ENCODE data around the gene SH2D5. TPM values are rescaled to one million over a fixed set of nuclear protein-coding genes. Genes with fewer than 3 reads are reported as not detected.

Gene SH2D5
- total RNA-seq, 1 experiment from 2014 or later: 3.5 TPM

- DNase-seq: no peak
- no peaks in the 10 kb centered on the region for H3K36me3 ChIP-seq (ENCODE audit: control insufficient read depth, insufficient read depth, low read length)
- Mint-ChIP-seq H3K36me3 (ENCODE audit: insufficient read depth, unreplicated experiment) (peaks cover 18% of the 10 kb centered on the region), H3K9me3 (ENCODE audit: unreplicated experiment) (no peaks in the 10 kb centered on the region), H3K27ac (ENCODE audit: unreplicated experiment) (no peak overlapping the region), H3K4me1 (ENCODE audit: low read depth, unreplicated experiment) (peaks cover 12% of the 10 kb centered on the region), H3K4me3 (ENCODE audit: unreplicated experiment) (no peak overlapping the region), H3K27me3 (ENCODE audit: insufficient read depth, unreplicated experiment) (no peaks in the 10 kb centered on the region)
- no peak for TF ChIP-seq CTCF (IDR thresholded peaks at IDR 0.05; ENCODE audit: insufficient read depth in 1 of 2, low read depth in 1 of 2, low read length in 1 of 2, severe bottlenecking in 1 of 2, unreplicated experiment in 1 of 2)
- no peaks in the 10 kb centered on the region for H3K9me3 ChIP-seq
- POLR2A ChIA-PET: no interaction called here
- intact Hi-C loops (cut with micrococcal nuclease; ENCODE audit: unreplicated experiment): loop anchor here (10.0 kb wide), 2 partner anchors 89 to 289 kb away; partner anchors contain the start of gene HP1BP3
- no TSS peak for BruUV-seq (replicated peaks)
- peaks cover 13% of the 10 kb centered on the region for H3K4me1 ChIP-seq
- H3K27me3 ChIP-seq (replicated peaks; ENCODE audit: control insufficient read depth, insufficient read depth, low read length): no peaks in the 10 kb centered on the region
- CTCF ChIA-PET: interaction anchor here (0.7 kb wide), 1 partner anchor 32 kb away, joined by 3 read pairs; no protein-coding TSS in a partner anchor
- H3K4me3 ChIP-seq (ENCODE audit: low read depth, low read length): no peak overlapping the region
These were observed 37.0 kb downstream of the SH2D5 start for GRCh38 chr1:20695515-20695914.

GRCh38 chr1:20693623-20694022 lies 38.9 kb downstream of the SH2D5 start:
- no peaks in the 10 kb centered on the region for H3K9me3 ChIP-seq
- H3K27ac Mint-ChIP-seq (ENCODE audit: unreplicated experiment): no peak overlapping the region
- intact Hi-C loops (cut with micrococcal nuclease; ENCODE audit: unreplicated experiment): loop anchor here (10.0 kb wide), 2 partner anchors 91 to 291 kb away; partner anchors contain the start of gene HP1BP3
- H3K9me3 Mint-ChIP-seq (ENCODE audit: unreplicated experiment): no peaks in the 10 kb centered on the region
- CTCF ChIA-PET: no interaction called here
- H3K36me3 ChIP-seq (ENCODE audit: control insufficient read depth, insufficient read depth, low read length): no peaks in the 10 kb centered on the region
- POLR2A ChIA-PET: no interaction called here
- no peaks in the 10 kb centered on the region for H3K27me3 Mint-ChIP-seq (ENCODE audit: insufficient read depth, unreplicated experiment)
- H3K4me3 ChIP-seq (ENCODE audit: low read depth, low read length): no peak overlapping the region
- H3K27me3 ChIP-seq (replicated peaks; ENCODE audit: control insufficient read depth, insufficient read depth, low read length): no peaks in the 10 kb centered on the region
- no peak for DNase-seq
- BruUV-seq (replicated peaks): no TSS peak
- peaks cover 18% of the 10 kb centered on the region for H3K36me3 Mint-ChIP-seq (ENCODE audit: insufficient read depth, unreplicated experiment)
- H3K4me1 ChIP-seq: peaks cover 9% of the 10 kb centered on the region
- H3K4me3 Mint-ChIP-seq (ENCODE audit: unreplicated experiment): no peak overlapping the region
- peaks cover 5% of the 10 kb centered on the region for H3K4me1 Mint-ChIP-seq (ENCODE audit: low read depth, unreplicated experiment)
- no peak for TF ChIP-seq CTCF (IDR thresholded peaks at IDR 0.05; ENCODE audit: insufficient read depth in 1 of 2, low read depth in 1 of 2, low read length in 1 of 2, severe bottlenecking in 1 of 2, unreplicated experiment in 1 of 2)

GRCh38 chr1:20691872-20692271 lies 40.6 kb downstream of the SH2D5 start:
- Histone ChIP-seq H3K9me3 (no peaks in the 10 kb centered on the region), H3K36me3 (ENCODE audit: control insufficient read depth, insufficient read depth, low read length) (no peaks in the 10 kb centered on the region), H3K27me3 (replicated peaks; ENCODE audit: control insufficient read depth, insufficient read depth, low read length) (no peaks in the 10 kb centered on the region), H3K4me3 (ENCODE audit: low read depth, low read length) (no peak overlapping the region), H3K4me1 (no peaks in the 10 kb centered on the region)
- H3K4me1 Mint-ChIP-seq (ENCODE audit: low read depth, unreplicated experiment): peaks cover 5% of the 10 kb centered on the region
- no peak for TF ChIP-seq CTCF (IDR thresholded peaks at IDR 0.05; ENCODE audit: insufficient read depth in 1 of 2, low read depth in 1 of 2, low read length in 1 of 2, severe bottlenecking in 1 of 2, unreplicated experiment in 1 of 2)
- no peaks in the 10 kb centered on the region for H3K27me3 Mint-ChIP-seq (ENCODE audit: insufficient read depth, unreplicated experiment)
- H3K36me3 Mint-ChIP-seq (ENCODE audit: insufficient read depth, unreplicated experiment): peaks cover 16% of the 10 kb centered on the region
- no peaks in the 10 kb centered on the region for H3K9me3 Mint-ChIP-seq (ENCODE audit: unreplicated experiment)
- POLR2A ChIA-PET: no interaction called here
- intact Hi-C loops (cut with micrococcal nuclease; ENCODE audit: unreplicated experiment): loop anchor here (10.0 kb wide), 2 partner anchors 93 to 293 kb away; partner anchors contain the start of gene HP1BP3
- CTCF ChIA-PET: no interaction called here
- DNase-seq: no peak
- BruUV-seq (replicated peaks): no TSS peak
- H3K27ac Mint-ChIP-seq (ENCODE audit: unreplicated experiment): no peak overlapping the region
- H3K4me3 Mint-ChIP-seq (ENCODE audit: unreplicated experiment): no peak overlapping the region

All from Caco-2 (cell line).